ENCODE measurements around the gene PRDM16. TPM values are rescaled to one million over a fixed set of nuclear protein-coding genes. Genes with fewer than 3 reads are reported as not detected.

Gene PRDM16
- total and polyA plus RNA-seq, 3 donors from 2014 or later: 2.1 to 5.6 (median 4.7) TPM

GRCh38 chr1:3134381-3135072 lies 65.5 kb downstream of the PRDM16 start:
- no peak for TF ChIP-seq POLR2A (IDR thresholded peaks at IDR 0.05)
- no peak for TF ChIP-seq CTCF (IDR thresholded peaks at IDR 0.05)
- no peak overlapping the region for H3K4me3 ChIP-seq
- DNase-seq: no peak
- H3K9me3 ChIP-seq: no peaks in the 10 kb centered on the region
- WGBS, 2 donors: 72 to 77% methylated on average over 31 to 36 of the region's 36 CpGs
- intact Hi-C loops (cut with DNase I; ENCODE audit: low total_unique reads): no loop called here
- peaks cover 10% of the 10 kb centered on the region for H3K4me1 ChIP-seq
- H3K27me3 ChIP-seq: no peaks in the 10 kb centered on the region
- H3K36me3 ChIP-seq (ENCODE audit: low read depth, missing control alignments): no peaks in the 10 kb centered on the region
- H3K27ac ChIP-seq: peak overlapping the region in 1 of 2 donors; percentile 41

DNA sequence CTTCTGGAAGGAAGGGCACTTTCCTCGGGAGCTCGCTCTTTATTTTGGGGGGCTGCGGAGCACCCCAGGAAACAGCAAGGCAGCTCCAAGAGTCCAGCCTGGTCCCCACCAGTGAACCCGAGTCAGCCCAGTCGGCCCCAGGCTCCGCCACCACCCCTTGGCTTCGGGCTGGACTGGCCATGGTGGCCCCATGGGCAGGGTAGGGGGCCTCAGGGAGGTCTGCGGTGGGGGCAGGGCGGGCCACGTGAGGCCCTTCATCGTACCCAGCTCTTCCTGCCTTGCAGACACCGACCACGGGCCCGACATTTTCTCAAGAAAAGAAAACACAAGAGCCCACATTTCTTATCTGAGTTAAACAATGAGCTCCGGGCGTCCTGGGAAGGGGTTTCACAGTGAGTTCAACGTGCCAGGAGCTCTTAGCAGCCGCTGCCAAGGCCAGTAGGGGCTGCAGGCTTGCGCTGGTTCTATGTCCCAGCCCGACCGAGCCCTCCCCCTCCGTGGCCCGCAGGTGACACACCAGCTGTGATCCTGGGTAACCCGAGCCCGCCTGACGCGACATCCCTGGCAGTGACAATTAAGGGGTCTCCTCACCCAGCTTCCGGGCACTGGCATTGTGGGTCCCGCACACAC lies 66.2 kb downstream of the PRDM16 start:
- 77% methylated on average over 17 to 29 of the region's 29 CpGs for WGBS, 2 donors
- DNase-seq: no peak
- Histone ChIP-seq H3K4me3 (no peak overlapping the region), H3K36me3 (ENCODE audit: low read depth, missing control alignments) (no peaks in the 10 kb centered on the region), H3K27me3 (no peaks in the 10 kb centered on the region), H3K9me3 (no peaks in the 10 kb centered on the region), H3K4me1 (peaks cover 16% of the 10 kb centered on the region), H3K27ac (no peak overlapping the region)
- TF ChIP-seq POLR2A (IDR thresholded peaks at IDR 0.05) (no peak), CTCF (IDR thresholded peaks at IDR 0.05) (no peak)
- intact Hi-C loops (cut with DNase I; ENCODE audit: low total_unique reads): no loop called here

DNA sequence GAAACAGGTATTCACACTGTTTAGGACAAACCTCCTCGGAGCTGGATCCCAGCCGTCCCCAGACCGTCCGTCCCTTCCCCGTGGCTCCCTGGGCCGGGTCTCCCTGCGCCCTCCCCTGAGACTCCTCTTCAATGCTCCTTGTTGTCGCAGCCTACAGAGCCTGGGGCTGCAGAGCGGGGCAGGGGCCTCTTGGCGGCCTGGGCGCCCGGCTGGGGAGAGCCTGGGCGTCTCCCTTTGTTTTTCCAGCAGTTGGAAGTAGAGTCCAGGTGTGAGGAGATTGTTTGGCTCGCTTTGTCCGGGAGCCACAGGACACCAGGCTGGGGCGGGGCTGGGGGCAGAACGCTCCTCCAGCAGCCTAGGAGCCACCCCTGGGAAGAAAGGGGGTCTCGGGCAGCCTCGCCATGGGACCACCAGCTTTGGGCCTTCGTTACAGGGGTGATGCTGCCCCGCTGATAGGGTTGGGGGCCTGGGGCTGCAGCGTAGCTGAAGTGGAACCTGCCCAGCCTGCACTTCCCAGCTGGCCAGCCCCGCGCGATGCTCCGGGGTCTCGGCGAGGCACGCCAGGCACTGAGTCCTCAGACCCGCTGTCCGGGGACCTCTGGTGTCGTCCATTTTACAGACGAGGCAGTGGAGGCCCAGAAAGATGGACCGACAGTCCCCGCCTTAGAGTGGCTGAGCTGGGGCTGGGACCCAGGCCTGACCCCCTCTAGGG lies 66.9 kb downstream of the PRDM16 start:
- no peak for TF ChIP-seq CTCF (IDR thresholded peaks at IDR 0.05)
- no peak for TF ChIP-seq POLR2A (IDR thresholded peaks at IDR 0.05)
- WGBS, 2 donors: 90 to 92% methylated on average over 24 to 35 of the region's 35 CpGs
- no peak for DNase-seq
- Histone ChIP-seq H3K36me3 (ENCODE audit: low read depth, missing control alignments) (no peaks in the 10 kb centered on the region), H3K4me1 (peaks cover 17% of the 10 kb centered on the region), H3K9me3 (no peaks in the 10 kb centered on the region), H3K27ac (no peak overlapping the region), H3K4me3 (no peak overlapping the region), H3K27me3 (no peaks in the 10 kb centered on the region)
- intact Hi-C loops (cut with DNase I; ENCODE audit: low total_unique reads): no loop called here

DNA sequence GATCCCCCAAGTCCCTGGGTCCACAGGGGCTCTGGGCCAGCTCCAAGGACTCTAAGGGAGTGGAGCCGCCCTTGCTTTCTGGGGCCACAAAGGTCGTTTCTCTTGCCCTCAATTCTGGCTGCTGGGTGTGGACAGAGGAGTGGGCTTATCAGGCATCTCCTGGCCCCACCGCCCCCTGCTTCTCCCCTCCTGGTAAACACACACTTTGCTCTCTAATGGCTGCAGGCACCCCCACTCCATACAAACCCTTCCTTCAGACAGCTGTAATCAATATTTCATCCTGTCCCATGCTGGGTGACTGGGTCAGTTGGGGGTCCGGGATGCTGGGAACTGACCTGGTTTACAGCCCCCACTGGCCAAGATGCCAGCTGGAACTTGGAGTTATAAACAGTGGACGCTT lies 67.5 kb downstream of the PRDM16 start:
- DNase-seq: no peak
- Histone ChIP-seq H3K4me3 (no peak overlapping the region), H3K27me3 (no peaks in the 10 kb centered on the region), H3K9me3 (no peaks in the 10 kb centered on the region), H3K4me1 (peaks cover 17% of the 10 kb centered on the region), H3K36me3 (ENCODE audit: low read depth, missing control alignments) (no peaks in the 10 kb centered on the region), H3K27ac (no peak overlapping the region)
- no peak for TF ChIP-seq CTCF (IDR thresholded peaks at IDR 0.05)
- no peak for TF ChIP-seq POLR2A (IDR thresholded peaks at IDR 0.05)
- WGBS, 2 donors: 80 to 83% methylated on average over 3 to 5 of the region's 5 CpGs
- intact Hi-C loops (cut with DNase I; ENCODE audit: low total_unique reads): no loop called here

All from testis (tissue), 3 donors.